HL-60 (cell line): Measurements from ENCODE around the gene CENPN.

ENCODE experiments used
- CTCF ChIP-seq: IDR thresholded peaks from one replicate; pipeline ENCODE4 v1.5.1; 2011; ENCODE audit warnings: low read length, control low read depth, inconsistent platforms; ENCODE audit not compliant: insufficient read depth
- POLR2AphosphoS5 ChIP-seq: IDR thresholded peaks from 2 replicates; pipeline ENCODE4 v1.6.1; 2012; ENCODE audit warnings: low read depth
- REST ChIP-seq: IDR thresholded peaks from 2 replicates; pipeline ENCODE4 v1.6.1; 2012; ENCODE audit warnings: low read depth; ENCODE audit not compliant: insufficient replicate concordance

GRCh38 chr16:81001330-81001729 lies 5.7 kb upstream of the CENPN start:
- TF ChIP-seq CTCF (no peak), REST (no peak), POLR2AphosphoS5 (no peak)
